Cardiac septum (tissue), 1 donor: ENCODE results near the gene DPP9. TPM values are rescaled to one million over a fixed set of nuclear protein-coding genes. Genes with fewer than 3 reads are reported as not detected.

Experiments used
- DNase-seq: peaks from one replicate; pipeline ENCODE4 v3.0.0-alpha.2; 2020; ENCODE audit warnings: low spot score
- intact Hi-C: fragments of 100-400 bp; cut with DNase I; formaldehyde crosslinking; loops from one replicate; pipeline ENCODE4 v1.14.0; 2022
- total RNA-seq: library from RNA; stranded (reverse); fragmentation: NEBNext Ultra II Directional; extraction: Animal tissue kit (Norgen Biotek cat#: 25700); gene quantifications from one replicate; pipeline ENCODE4 v1.2.1, GENCODE V29; 2021
- donor health status: DM: no; HTN: no; CAD: no.

Gene DPP9
- total RNA-seq, 1 donor from 2014 or later: 39.0 TPM

DNA sequence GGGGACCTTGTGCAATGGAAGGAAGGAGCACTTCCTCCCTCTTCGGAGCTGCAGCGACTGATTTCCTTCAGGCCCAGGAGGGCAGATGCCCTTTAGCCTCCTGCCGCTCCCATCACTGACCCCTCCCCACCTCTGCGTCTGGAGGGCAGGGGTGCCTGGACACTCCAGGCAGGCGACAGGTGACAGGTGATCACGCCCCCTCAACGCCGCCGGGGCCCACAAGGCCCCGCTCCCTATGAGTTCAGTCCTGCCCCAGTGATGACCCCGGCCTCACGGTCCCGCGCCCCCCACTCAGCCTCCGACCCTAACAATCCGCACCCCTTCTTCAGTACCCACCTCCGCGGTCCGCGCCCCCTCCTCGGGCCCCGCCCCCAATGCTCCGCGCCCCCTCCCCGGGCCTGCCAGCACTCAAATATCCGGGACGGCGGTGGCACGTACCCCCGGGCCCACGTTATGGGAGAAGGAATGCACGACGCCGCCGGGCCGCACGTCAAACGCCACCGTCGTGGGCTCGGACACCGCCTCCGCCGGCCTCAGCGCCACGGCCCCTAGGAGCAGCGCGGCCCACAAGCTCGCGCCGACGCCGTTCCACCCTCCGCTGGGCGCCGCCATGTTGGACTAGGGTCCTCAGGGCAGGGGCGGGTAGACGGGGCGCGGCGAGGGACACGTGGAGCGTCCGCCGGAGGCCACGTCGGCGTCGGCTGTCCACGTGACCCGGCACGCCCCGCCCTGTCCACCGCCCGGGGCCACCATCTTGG, 53.7 kb downstream of the DPP9 start, which contains the start of gene MYDGF:
TSS of gene MYDGF (minus strand) at position 620 of the 758 bp plus-strand sequence. CDS start at position 612, 8 bp downstream.
- peak; percentile 96 for DNase-seq
- intact Hi-C loops: no loop called here

- intact Hi-C loops: no loop called here
- no peak for DNase-seq
Observed at GRCh38 chr19:4664642-4665041, 59.0 kb downstream of the DPP9 start.

DNA sequence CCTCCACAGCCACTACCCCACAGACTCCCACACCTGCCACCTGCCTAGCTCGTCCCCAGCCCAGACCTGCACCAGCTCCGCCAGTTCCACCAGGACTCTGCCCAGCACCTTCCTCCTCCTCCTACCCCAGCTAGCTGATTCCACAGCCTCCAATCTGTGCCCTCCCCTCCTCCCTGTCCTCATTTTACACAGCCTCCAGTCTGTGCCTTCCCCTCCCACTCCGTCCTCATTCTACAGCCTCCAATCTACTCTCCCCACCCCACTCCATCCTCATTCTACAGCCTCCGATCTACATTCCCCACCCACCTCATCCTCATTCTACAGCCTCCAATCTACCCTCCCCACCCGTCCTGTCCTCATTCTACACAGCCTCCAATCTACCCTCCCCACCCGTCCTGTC, 60.8 kb downstream of the DPP9 start:
- no peak for DNase-seq
- intact Hi-C loops: no loop called here

DNA sequence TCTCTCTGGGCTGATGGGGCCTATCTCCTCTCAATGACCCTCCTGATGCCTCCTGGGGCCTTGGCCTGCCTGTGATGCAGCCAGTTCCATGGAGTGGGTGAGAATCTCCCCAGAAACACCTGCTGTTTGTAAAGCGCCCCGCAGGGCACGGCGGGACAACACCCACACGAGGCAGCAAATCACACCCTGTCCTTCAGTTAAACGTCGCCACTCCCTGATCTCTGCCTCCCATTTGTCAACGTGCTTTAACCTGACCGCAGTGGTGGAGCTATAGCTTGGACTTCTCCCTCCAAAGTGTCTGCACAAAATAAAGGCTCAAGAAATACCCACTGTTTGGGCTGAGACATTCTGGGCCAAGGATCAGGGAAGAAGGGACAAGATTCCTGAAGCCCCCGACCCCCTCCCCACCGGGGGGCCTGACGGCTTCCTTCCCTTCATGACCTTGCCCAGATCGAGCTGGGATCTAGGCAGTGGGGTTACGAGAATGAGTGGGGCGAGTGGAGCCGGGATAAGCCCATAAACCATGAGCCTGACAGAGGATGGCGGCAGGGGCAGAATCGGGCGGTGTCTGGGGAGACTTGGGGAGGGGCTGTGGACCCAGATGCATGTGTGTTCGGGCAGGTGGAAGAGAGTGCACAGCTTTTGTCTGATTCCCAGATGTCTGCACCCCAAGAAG, 61.5 kb downstream of the DPP9 start:
- no peak for DNase-seq
- intact Hi-C loops: no loop called here

DNA sequence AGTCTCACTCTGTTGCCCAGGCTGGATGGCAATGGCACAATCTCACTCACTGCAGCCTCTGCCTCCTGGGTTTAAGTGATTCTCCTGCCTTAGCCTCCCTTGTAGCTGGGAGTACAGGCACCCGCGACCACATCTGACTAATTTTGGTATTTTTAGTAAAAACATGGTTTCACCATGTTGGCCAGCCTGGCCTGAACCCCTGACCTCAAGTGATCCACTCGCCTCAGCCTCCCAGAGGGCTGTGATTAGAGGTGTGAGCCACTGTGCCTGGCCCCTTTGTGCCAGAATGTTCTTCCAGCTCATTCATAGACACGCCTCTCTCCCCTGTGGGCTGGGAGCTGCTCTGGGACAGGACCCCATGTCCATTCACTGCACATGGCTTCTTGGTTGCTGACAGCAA, 62.6 kb downstream of the DPP9 start:
- intact Hi-C loops: no loop called here
- DNase-seq: no peak

- no peak for DNase-seq
- intact Hi-C loops: no loop called here
Observed at GRCh38 chr19:4660181-4660791, 63.4 kb downstream of the DPP9 start.

- intact Hi-C loops: no loop called here
- DNase-seq: no peak
Observed at GRCh38 chr19:4657835-4658234, 65.8 kb downstream of the DPP9 start.

DNA sequence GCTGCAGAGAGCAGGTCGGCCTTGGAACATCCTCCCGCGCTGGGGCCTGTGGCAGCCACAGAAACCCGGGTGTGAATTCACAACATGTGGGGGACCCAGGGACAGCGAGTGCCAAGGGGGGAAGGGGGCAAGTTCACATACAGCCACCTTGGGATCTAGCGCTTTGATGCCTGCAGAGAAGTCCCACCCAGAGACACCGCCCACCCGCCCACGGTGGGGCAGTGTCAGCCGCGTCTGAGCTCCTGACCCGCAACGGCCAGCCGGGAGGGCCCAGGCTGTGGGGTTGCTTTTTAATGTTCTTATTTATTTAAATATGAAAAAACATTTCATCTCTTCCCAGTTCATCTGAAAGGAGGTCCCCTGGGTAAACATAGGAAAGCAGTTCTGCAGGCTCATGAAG, 66.4 kb downstream of the DPP9 start:
- intact Hi-C loops: no loop called here
- DNase-seq: no peak

GRCh38 chr19:4656102-4656501, 67.5 kb downstream of the DPP9 start:
- no peak for DNase-seq
- intact Hi-C loops: no loop called here

- no peak for DNase-seq
- intact Hi-C loops: no loop called here
Observed at GRCh38 chr19:4654437-4655361, 68.9 kb downstream of the DPP9 start.

DNA sequence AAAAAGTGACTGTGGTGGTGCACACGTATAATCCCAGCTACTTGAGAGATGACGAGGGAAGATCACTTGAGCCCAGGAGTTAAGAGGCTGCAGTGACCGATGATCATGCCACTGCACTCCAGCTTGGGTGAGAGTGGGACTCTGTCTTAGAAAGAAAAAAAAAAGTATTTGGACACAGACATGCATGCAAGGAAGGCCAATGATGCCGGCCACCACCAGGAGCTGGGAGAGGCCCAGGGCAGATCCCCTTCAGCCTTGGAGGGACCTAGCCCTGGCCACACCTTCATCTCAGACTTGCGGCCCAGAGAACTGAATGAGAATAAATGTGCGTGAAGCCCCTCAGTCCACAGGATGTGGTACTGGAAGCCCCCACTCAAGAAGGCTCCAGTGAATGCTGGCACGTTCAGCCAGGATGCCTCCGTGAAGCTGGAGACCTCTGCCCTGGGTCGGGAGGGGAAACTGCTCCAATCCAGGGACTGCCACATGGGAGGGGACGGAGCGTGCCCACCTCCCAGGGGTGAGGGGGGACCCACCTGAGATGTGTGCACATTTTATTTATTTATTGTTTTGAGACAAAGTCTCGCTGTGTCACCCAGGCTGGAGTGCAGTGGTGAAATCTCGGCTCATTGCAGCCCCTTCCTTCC, 69.7 kb downstream of the DPP9 start:
- DNase-seq: no peak
- intact Hi-C loops: no loop called here

- intact Hi-C loops: no loop called here
- no peak for DNase-seq
Observed at GRCh38 chr19:4652075-4652474, 71.6 kb downstream of the DPP9 start.

- intact Hi-C loops: no loop called here
- DNase-seq: no peak
Observed at GRCh38 chr19:4650159-4650558, 73.5 kb downstream of the DPP9 start.

DNA sequence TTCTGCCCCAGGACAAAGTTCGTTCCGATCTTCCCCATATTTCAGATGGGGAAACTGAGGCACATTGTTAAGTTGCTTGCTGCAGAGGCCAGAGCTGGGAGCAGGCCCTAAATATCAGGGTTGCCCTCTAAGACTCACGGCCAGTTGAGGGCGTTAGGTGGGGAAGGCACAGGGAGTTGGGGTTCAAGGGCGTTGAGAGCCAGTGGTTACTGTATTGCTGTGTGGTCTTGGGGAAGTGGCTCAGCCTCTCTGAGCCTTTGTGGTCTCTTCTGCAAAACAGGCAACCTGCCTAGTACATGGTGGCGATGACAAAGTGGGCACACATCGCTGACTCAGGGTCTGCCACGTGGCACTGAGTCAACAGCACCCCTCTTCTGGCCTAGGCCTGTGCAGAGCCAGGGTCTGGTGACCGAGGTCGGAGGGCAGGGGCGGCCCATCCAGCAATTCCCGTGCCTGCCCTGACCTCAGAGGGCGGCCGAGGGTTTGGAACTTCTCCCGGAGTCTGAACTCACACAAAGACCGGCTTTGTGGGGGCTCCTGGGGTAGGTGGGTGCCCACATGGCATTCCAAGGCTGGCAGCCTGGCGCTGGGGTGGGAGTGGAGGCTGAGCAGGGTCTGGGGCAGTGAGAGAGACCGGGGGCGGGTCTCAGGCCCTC, 74.1 kb downstream of the DPP9 start:
- intact Hi-C loops: no loop called here
- DNase-seq: no peak

DNA sequence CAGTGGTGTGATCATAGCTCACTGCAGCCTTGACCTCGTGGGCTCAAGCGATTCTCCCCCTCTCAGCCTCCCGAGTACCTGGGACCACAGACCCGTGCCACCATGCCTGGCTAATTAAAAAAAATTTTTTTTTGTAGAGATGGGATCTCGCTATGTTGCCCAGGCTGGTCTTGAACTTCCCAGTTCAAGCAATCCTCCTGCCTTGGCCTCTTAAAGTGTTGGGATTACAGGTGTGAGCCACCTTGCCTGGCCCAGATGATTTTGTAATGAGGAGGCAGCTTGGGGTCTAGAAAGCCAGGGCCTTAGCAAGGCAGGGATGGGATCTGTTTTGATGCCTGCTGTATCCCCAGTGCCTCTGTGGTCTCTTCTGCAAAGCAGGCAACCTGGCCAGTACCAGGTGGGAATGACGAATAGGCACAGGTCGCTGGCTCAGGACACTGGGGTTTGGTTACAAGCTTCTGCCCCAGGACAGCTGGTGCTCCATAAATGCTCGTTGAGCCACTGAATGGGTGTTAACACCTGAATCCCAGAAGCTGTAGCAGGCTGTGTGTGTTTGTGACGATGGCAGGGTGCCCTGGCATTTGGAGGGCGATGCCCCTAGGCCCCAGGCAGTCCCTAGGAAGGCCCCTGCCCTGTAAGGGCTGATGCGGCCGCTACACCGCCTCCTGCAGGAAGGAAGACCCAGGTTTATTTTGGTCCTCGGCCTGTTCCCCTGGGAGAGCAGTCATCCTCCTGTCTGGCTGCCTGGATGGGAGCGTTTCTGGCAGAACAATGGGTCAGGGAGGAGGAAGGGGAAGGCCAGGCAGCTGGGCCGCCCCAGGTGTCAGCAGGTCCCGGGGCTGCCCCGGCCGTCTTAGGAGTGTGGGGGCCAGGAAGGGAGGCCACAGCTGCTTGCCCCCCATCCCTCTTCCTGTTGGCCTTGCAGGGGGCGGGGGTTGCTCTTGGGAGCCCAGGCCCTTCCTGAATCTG, 75.7 kb downstream of the DPP9 start:
- intact Hi-C loops: no loop called here

GRCh38 chr19:4645718-4646117, 77.9 kb downstream of the DPP9 start:
- intact Hi-C loops: no loop called here

More for the DNA sequence above, 75.7 kb downstream of the DPP9 start:
- DNase-seq: peak; percentile 87

GRCh38 chr19:4642625-4643024, 81.0 kb downstream of the DPP9 start:
- intact Hi-C loops: no loop called here
- DNase-seq: no peak

More at GRCh38 chr19:4645718-4646117, 77.9 kb downstream of the DPP9 start:
- no peak for DNase-seq

GRCh38 chr19:4641132-4641531, 82.5 kb downstream of the DPP9 start:
- intact Hi-C loops: no loop called here
- DNase-seq: no peak
